ENCODE data around the gene SSBP3. TPM values are rescaled to one million over a fixed set of nuclear protein-coding genes. Genes with fewer than 3 reads are reported as not detected.
A peak's percentile ranks its signal among the peaks of the same experiment; 100 is the strongest.

Gene SSBP3
- total RNA-seq, 1 experiment from 2014 or later = 56.0 TPM

GRCh38 chr1:54378874-54379554, 27.2 kb downstream of the SSBP3 start:
- Histone ChIP-seq H3K4me3 (no peak overlapping the region), H3K36me3 (peaks cover 53% of the 10 kb centered on the region), H3K4me1 (replicated peaks) (peaks cover 40% of the 10 kb centered on the region), H3K9me3 (replicated peaks) (no peaks in the 10 kb centered on the region), H3K27ac (no peak overlapping the region), H3K27me3 (replicated peaks) (no peaks in the 10 kb centered on the region)
- DNase-seq (ENCODE audit: low read depth in 1 of 2, low spot score in 2 of 2) = no peak

- no peak overlapping the region for H3K27ac ChIP-seq
- no peak overlapping the region for H3K4me3 ChIP-seq
- peaks cover 53% of the 10 kb centered on the region for H3K36me3 ChIP-seq
- H3K27me3 ChIP-seq (replicated peaks) = no peaks in the 10 kb centered on the region
- peaks cover 33% of the 10 kb centered on the region for H3K4me1 ChIP-seq (replicated peaks)
- DNase-seq (ENCODE audit: low read depth in 1 of 2, low spot score in 2 of 2) = no peak
- no peaks in the 10 kb centered on the region for H3K9me3 ChIP-seq (replicated peaks)
These were observed 27.9 kb downstream of the SSBP3 start for GRCh38 chr1:54378157-54378873.

GRCh38 chr1:54377040-54377691, 29.0 kb downstream of the SSBP3 start:
- H3K36me3 ChIP-seq = peaks cover 48% of the 10 kb centered on the region
- no peak overlapping the region for H3K4me3 ChIP-seq
- no peaks in the 10 kb centered on the region for H3K27me3 ChIP-seq (replicated peaks)
- peaks cover 25% of the 10 kb centered on the region for H3K4me1 ChIP-seq (replicated peaks)
- H3K27ac ChIP-seq = no peak overlapping the region
- DNase-seq (ENCODE audit: low read depth in 1 of 2, low spot score in 2 of 2) = peak in 1 of 2 experiments; percentile 34
- H3K9me3 ChIP-seq (replicated peaks) = no peaks in the 10 kb centered on the region

- H3K4me1 ChIP-seq (replicated peaks) = peaks cover 25% of the 10 kb centered on the region
- no peak overlapping the region for H3K27ac ChIP-seq
- no peaks in the 10 kb centered on the region for H3K27me3 ChIP-seq (replicated peaks)
- peaks cover 43% of the 10 kb centered on the region for H3K36me3 ChIP-seq
- no peaks in the 10 kb centered on the region for H3K9me3 ChIP-seq (replicated peaks)
- no peak overlapping the region for H3K4me3 ChIP-seq
- DNase-seq (ENCODE audit: low read depth in 1 of 2, low spot score in 2 of 2) = no peak
These were observed 29.7 kb downstream of the SSBP3 start for GRCh38 chr1:54376430-54377039.

- H3K4me3 ChIP-seq = no peak overlapping the region
- no peak overlapping the region for H3K27ac ChIP-seq
These were observed 30.3 kb downstream of the SSBP3 start for GRCh38 chr1:54375712-54376429.

GRCh38 chr1:54375298-54375697, 30.9 kb downstream of the SSBP3 start:
- Histone ChIP-seq H3K27me3 (replicated peaks) (no peaks in the 10 kb centered on the region), H3K4me1 (replicated peaks) (peaks cover 25% of the 10 kb centered on the region), H3K9me3 (replicated peaks) (no peaks in the 10 kb centered on the region), H3K4me3 (no peak overlapping the region), H3K36me3 (peaks cover 34% of the 10 kb centered on the region), H3K27ac (no peak overlapping the region)
- DNase-seq (ENCODE audit: low read depth in 1 of 2, low spot score in 2 of 2) = no peak

More at GRCh38 chr1:54375712-54376429, 30.3 kb downstream of the SSBP3 start:
- Histone ChIP-seq H3K36me3 (peaks cover 39% of the 10 kb centered on the region), H3K4me1 (replicated peaks) (peaks cover 25% of the 10 kb centered on the region), H3K27me3 (replicated peaks) (no peaks in the 10 kb centered on the region), H3K9me3 (replicated peaks) (no peaks in the 10 kb centered on the region)
- DNase-seq (ENCODE audit: low read depth in 1 of 2, low spot score in 2 of 2) = no peak

GRCh38 chr1:54374766-54375165, 31.4 kb downstream of the SSBP3 start:
- Histone ChIP-seq H3K4me1 (replicated peaks) (peaks cover 24% of the 10 kb centered on the region), H3K9me3 (replicated peaks) (no peaks in the 10 kb centered on the region), H3K27ac (no peak overlapping the region), H3K36me3 (peaks cover 32% of the 10 kb centered on the region), H3K4me3 (no peak overlapping the region), H3K27me3 (replicated peaks) (no peaks in the 10 kb centered on the region)
- DNase-seq (ENCODE audit: low read depth in 1 of 2, low spot score in 2 of 2) = no peak

GRCh38 chr1:54372978-54373377, 33.2 kb downstream of the SSBP3 start:
- Histone ChIP-seq H3K4me3 (no peak overlapping the region), H3K27me3 (replicated peaks) (no peaks in the 10 kb centered on the region), H3K9me3 (replicated peaks) (no peaks in the 10 kb centered on the region), H3K36me3 (peaks cover 20% of the 10 kb centered on the region), H3K27ac (no peak overlapping the region), H3K4me1 (replicated peaks) (peaks cover 17% of the 10 kb centered on the region)
- no peak for DNase-seq (ENCODE audit: low read depth in 1 of 2, low spot score in 2 of 2)

- H3K4me1 ChIP-seq (replicated peaks) = peaks cover 11% of the 10 kb centered on the region
These were observed 34.3 kb downstream of the SSBP3 start for GRCh38 chr1:54371942-54372275.

GRCh38 chr1:54371038-54371941, 34.9 kb downstream of the SSBP3 start:
- H3K36me3 ChIP-seq = peaks cover 22% of the 10 kb centered on the region
- no peaks in the 10 kb centered on the region for H3K9me3 ChIP-seq (replicated peaks)
- H3K27me3 ChIP-seq (replicated peaks) = no peaks in the 10 kb centered on the region
- DNase-seq (ENCODE audit: low read depth in 1 of 2, low spot score in 2 of 2) = no peak
- H3K27ac ChIP-seq = no peak overlapping the region
- H3K4me1 ChIP-seq (replicated peaks) = peaks cover 6% of the 10 kb centered on the region; the same call in 1 of the 2 replicates
- H3K4me3 ChIP-seq = no peak overlapping the region

More at GRCh38 chr1:54371942-54372275, 34.3 kb downstream of the SSBP3 start:
- Histone ChIP-seq H3K36me3 (peaks cover 21% of the 10 kb centered on the region), H3K4me3 (no peak overlapping the region), H3K27ac (no peak overlapping the region), H3K9me3 (replicated peaks) (no peaks in the 10 kb centered on the region), H3K27me3 (replicated peaks) (no peaks in the 10 kb centered on the region)
- DNase-seq (ENCODE audit: low read depth in 1 of 2, low spot score in 2 of 2) = no peak

GRCh38 chr1:54370287-54370989, 35.8 kb downstream of the SSBP3 start:
- H3K4me3 ChIP-seq = no peak overlapping the region
- no peaks in the 10 kb centered on the region for H3K27me3 ChIP-seq (replicated peaks)
- no peak for DNase-seq (ENCODE audit: low read depth in 1 of 2, low spot score in 2 of 2)
- no peaks in the 10 kb centered on the region for H3K9me3 ChIP-seq (replicated peaks)
- H3K27ac ChIP-seq = no peak overlapping the region
- peaks cover 24% of the 10 kb centered on the region for H3K36me3 ChIP-seq
- peaks cover 6% of the 10 kb centered on the region; the same call in 1 of the 2 replicates for H3K4me1 ChIP-seq (replicated peaks)

GRCh38 chr1:54367613-54368012, 38.6 kb downstream of the SSBP3 start:
- Histone ChIP-seq H3K9me3 (replicated peaks) (no peaks in the 10 kb centered on the region), H3K27me3 (replicated peaks) (no peaks in the 10 kb centered on the region), H3K4me3 (no peak overlapping the region), H3K4me1 (replicated peaks) (peaks cover 11% of the 10 kb centered on the region), H3K36me3 (peaks cover 19% of the 10 kb centered on the region), H3K27ac (no peak overlapping the region)
- no peak for DNase-seq (ENCODE audit: low read depth in 1 of 2, low spot score in 2 of 2)
